ENCODE data around the gene GBP5. TPM values are rescaled to one million over a fixed set of nuclear protein-coding genes. Genes with fewer than 3 reads are reported as not detected.
"Not testable (repeated sequence)": the region's sequence is repeated elsewhere in the genome, so short reads cannot be mapped to it uniquely, and the experiment has no call there.

The GBP5 gene
- total RNA-seq, 1 donor from 2014 or later, result not detected

GRCh38 chr1:89309828-89310227, 37.2 kb upstream of the GBP5 start:
- Mint-ChIP-seq H3K27ac (no peak overlapping the region), H3K36me3 (ENCODE audit: insufficient read depth) (no peaks in the 10 kb centered on the region), H3K4me3 (ENCODE audit: low read depth) (no peak overlapping the region), H3K9me3 (ENCODE audit: low read depth) (peaks cover 5% of the 10 kb centered on the region), H3K4me1 (ENCODE audit: low read depth) (peaks cover 4% of the 10 kb centered on the region), H3K27me3 (no peaks in the 10 kb centered on the region)
- DNase-seq (ENCODE audit: low spot score, unreplicated experiment), result no peak
- TF ChIP-seq CTCF (IDR thresholded peaks at IDR 0.05; ENCODE audit: unreplicated experiment), result no peak

GRCh38 chr1:89306273-89306672, 33.6 kb upstream of the GBP5 start:
- H3K4me1 Mint-ChIP-seq (ENCODE audit: low read depth), result no peaks in the 10 kb centered on the region
- peaks cover 18% of the 10 kb centered on the region for H3K9me3 Mint-ChIP-seq (ENCODE audit: low read depth)

GRCh38 chr1:89305493-89305892, 32.8 kb upstream of the GBP5 start:
- Mint-ChIP-seq H3K9me3 (ENCODE audit: low read depth) (peaks cover 18% of the 10 kb centered on the region), H3K36me3 (ENCODE audit: insufficient read depth) (no peaks in the 10 kb centered on the region), H3K4me3 (ENCODE audit: low read depth) (no peak overlapping the region), H3K27ac (no peak overlapping the region), H3K27me3 (no peaks in the 10 kb centered on the region), H3K4me1 (ENCODE audit: low read depth) (no peaks in the 10 kb centered on the region)
- TF ChIP-seq CTCF (IDR thresholded peaks at IDR 0.05; ENCODE audit: unreplicated experiment), result no peak
- no peak for DNase-seq (ENCODE audit: low spot score, unreplicated experiment)

More at GRCh38 chr1:89306273-89306672, 33.6 kb upstream of the GBP5 start:
- Mint-ChIP-seq H3K27me3 (no peaks in the 10 kb centered on the region), H3K36me3 (ENCODE audit: insufficient read depth) (no peaks in the 10 kb centered on the region), H3K4me3 (ENCODE audit: low read depth) (no peak overlapping the region), H3K27ac (no peak overlapping the region)
- DNase-seq (ENCODE audit: low spot score, unreplicated experiment), result no peak
- no peak for TF ChIP-seq CTCF (IDR thresholded peaks at IDR 0.05; ENCODE audit: unreplicated experiment)

- DNase-seq (ENCODE audit: low spot score, unreplicated experiment), result no peak
- H3K36me3 Mint-ChIP-seq (ENCODE audit: insufficient read depth), result no peaks in the 10 kb centered on the region
- H3K9me3 Mint-ChIP-seq (ENCODE audit: low read depth), result peaks cover 18% of the 10 kb centered on the region
- no peak overlapping the region for H3K27ac Mint-ChIP-seq
- H3K27me3 Mint-ChIP-seq, result no peaks in the 10 kb centered on the region
- no peak for TF ChIP-seq CTCF (IDR thresholded peaks at IDR 0.05; ENCODE audit: unreplicated experiment)
- H3K4me3 Mint-ChIP-seq (ENCODE audit: low read depth), result no peak overlapping the region
- no peaks in the 10 kb centered on the region for H3K4me1 Mint-ChIP-seq (ENCODE audit: low read depth)
Measured at GRCh38 chr1:89304572-89305230, 32.0 kb upstream of the GBP5 start.

GRCh38 chr1:89302697-89303332, 30.2 kb upstream of the GBP5 start:
- no peak for DNase-seq (ENCODE audit: low spot score, unreplicated experiment)
- Mint-ChIP-seq H3K4me1 (ENCODE audit: low read depth) (no peaks in the 10 kb centered on the region), H3K27ac (no peak overlapping the region), H3K27me3 (no peaks in the 10 kb centered on the region), H3K4me3 (ENCODE audit: low read depth) (no peak overlapping the region), H3K9me3 (ENCODE audit: low read depth) (peaks cover 13% of the 10 kb centered on the region), H3K36me3 (ENCODE audit: insufficient read depth) (no peaks in the 10 kb centered on the region)
- TF ChIP-seq CTCF (IDR thresholded peaks at IDR 0.05; ENCODE audit: unreplicated experiment), result no peak

- H3K4me3 Mint-ChIP-seq (ENCODE audit: low read depth); DNase-seq (ENCODE audit: low spot score, unreplicated experiment); H3K4me1 Mint-ChIP-seq (ENCODE audit: low read depth); H3K27me3 Mint-ChIP-seq; H3K36me3 Mint-ChIP-seq (ENCODE audit: insufficient read depth); H3K27ac Mint-ChIP-seq: not testable (repeated sequence)
- peaks cover 13% of the 10 kb centered on the region for H3K9me3 Mint-ChIP-seq (ENCODE audit: low read depth)
Measured at GRCh38 chr1:89299739-89300463, 27.2 kb upstream of the GBP5 start.
